Spleen (tissue), 11 donors: ENCODE results near the gene ACHE. TPM values are rescaled to one million over a fixed set of nuclear protein-coding genes. Genes with fewer than 3 reads are reported as not detected.

ENCODE experiments used
- DNase-seq: peaks from one replicate; pipeline ENCODE4 v3.0.0-alpha.2; 2020
- H3K27ac ChIP-seq, 8 donors: fragments of 200-600 bp; sonication (generic) in 7 of 8; 1 replicate in 4 of 8; 2 replicates in 4 of 8; pipeline versions ENCODE4 v1.5.0 to v1.8.0; 2016 to 2021; ENCODE audit warnings: inconsistent platforms in 4 of 8, mild to moderate bottlenecking in 4 of 8, moderate library complexity in 1 of 8
- H3K27me3 ChIP-seq, 7 donors: fragments of 200-600 bp; sonication (generic) in 6 of 7; replicated peaks in 1 of 7; 1 replicate in 4 of 7; 2 replicates in 3 of 7; pipeline versions ENCODE4 v1.5.0 to v1.8.0; 2016 to 2021; ENCODE audit warnings: inconsistent platforms in 3 of 7, mild to moderate bottlenecking in 1 of 7
- H3K36me3 ChIP-seq, 6 donors: fragments of 200-600 bp; sonication (generic) in 5 of 6; 1 replicate in 4 of 6; 2 replicates in 2 of 6; pipeline versions ENCODE4 v1.5.0 to v1.8.0; 2016 to 2021; ENCODE audit warnings: inconsistent platforms in 2 of 6
- H3K4me1 ChIP-seq, 6 donors: fragments of 200-600 bp; sonication (generic) in 5 of 6; 1 replicate in 3 of 6; 2 replicates in 3 of 6; pipeline versions ENCODE4 v1.5.0 to v1.8.0; 2016 to 2021; ENCODE audit warnings: inconsistent platforms in 3 of 6
- H3K4me3 ChIP-seq, 8 donors: fragments of 200-600 bp; sonication (generic) in 7 of 8; 1 replicate in 4 of 8; 2 replicates in 4 of 8; pipeline versions ENCODE4 v1.5.0 to v1.8.0; 2016 to 2021; ENCODE audit warnings: inconsistent platforms in 4 of 8, mild to moderate bottlenecking in 4 of 8, moderate library complexity in 2 of 8
- H3K9me3 ChIP-seq, 8 donors: fragments of 200-600 bp; sonication (generic) in 7 of 8; 1 replicate in 4 of 8; 2 replicates in 4 of 8; pipeline versions ENCODE4 v1.5.0 to v1.8.0; 2016 to 2021; ENCODE audit warnings: inconsistent platforms in 4 of 8
- POLR2A ChIP-seq, 3 donors: fragments of 450-650 bp; IDR thresholded peaks; one replicate each; pipeline ENCODE4 v1.5.1; 2017; ENCODE audit warnings: antibody characterized with exemption in 3 of 3, mild to moderate bottlenecking in 1 of 3
- POLR2AphosphoS5 ChIP-seq, 3 donors: sonication (generic); formaldehyde crosslinking; IDR thresholded peaks; one replicate each; pipeline ENCODE4 v1.5.1; 2017; ENCODE audit warnings: antibody characterized with exemption in 3 of 3
- WGBS, 5 donors: extraction: QIAGEN DNeasy Blood & Tissue Kit in 3 of 5; methylation state at CpG; one replicate each; pipeline versions ENCODE4 v1.1.5 to v1.1.7; 2013 to 2018; 5-methylcytosine and 5-hydroxymethylcytosine counted together
- intact Hi-C: fragments of 100-400 bp; cut with DNase I; formaldehyde crosslinking; loops from one replicate; pipeline ENCODE4 v1.15.0; 2023; ENCODE audit warnings: low total_unique reads
- polyA plus RNA-seq, 3 donors: library from polyadenylated mRNA; stranded (reverse); fragments of 200-250 nt; gene quantifications; one replicate each; pipeline ENCODE4 v1.2.1, GENCODE V29; 2013
- total RNA-seq, 7 donors: library from RNA; depleted of rRNA in 3 of 7; stranded (reverse); fragments of >200 nt in 3 of 7; fragmentation: NEBNext Ultra II Directional in 4 of 7; extraction: Animal tissue kit (Norgen Biotek cat#: 25700) in 4 of 7; gene quantifications; one replicate each; pipeline versions ENCODE4 v1.1.0 to v1.2.1, GENCODE V29; 2016 to 2021
- TF ChIP-seq, protein P1 (sequence below), 11 experiments: fragments of 200-600 bp in 7 of 11; fragments of 450-650 bp in 4 of 11; sonication (generic) in 4 of 11; IDR thresholded peaks in 8 of 11; conservative IDR thresholded peaks in 3 of 11; 1 replicate in 7 of 11; 2 replicates in 4 of 11; pipeline versions ENCODE4 v1.4.0 to v1.8.0; 2016 to 2021; ENCODE audit warnings: antibody characterized with exemption in 11 of 11, inconsistent platforms in 4 of 11, mild to moderate bottlenecking in 1 of 11
- donor health status: healthy with polysubstance abuse.
- donor health status: DM: no; HTN: no; CAD: no; lungs with moderate emphysema.
- donor health status: DM: no; HTN: no; CAD: no.
- donor health status: Bipolar disorder and iron deficiency.
- donor health status: healthy.
- donor health status: DM: no; HTN: no; CAD: no.
- donor health status: DM: yes; HTN: yes; CAD: no.

The ACHE gene
- total and polyA plus RNA-seq, 10 donors, result 2.0 to 10.8 (median 3.8) TPM

GRCh38 chr7:100875356-100875751, 20.3 kb downstream of the ACHE start:
- peaks cover 23 to 61% (median 58%) of the 10 kb centered on the region in 6 donors for H3K4me1 ChIP-seq
- WGBS, 5 donors, result 0 to 1% (median 0%) methylated on average over 16 to 39 of the region's 39 CpGs
- H3K9me3 ChIP-seq, result no peaks in the 10 kb centered on the region
- DNase-seq, result no peak
- peak overlapping the region; percentile 77 to 98 (median 92) for H3K4me3 ChIP-seq
- intact Hi-C loops, result no loop called here
- TF ChIP-seq POLR2AphosphoS5 (IDR thresholded peaks at IDR 0.05), result no peak
- TF ChIP-seq, protein P1, sequence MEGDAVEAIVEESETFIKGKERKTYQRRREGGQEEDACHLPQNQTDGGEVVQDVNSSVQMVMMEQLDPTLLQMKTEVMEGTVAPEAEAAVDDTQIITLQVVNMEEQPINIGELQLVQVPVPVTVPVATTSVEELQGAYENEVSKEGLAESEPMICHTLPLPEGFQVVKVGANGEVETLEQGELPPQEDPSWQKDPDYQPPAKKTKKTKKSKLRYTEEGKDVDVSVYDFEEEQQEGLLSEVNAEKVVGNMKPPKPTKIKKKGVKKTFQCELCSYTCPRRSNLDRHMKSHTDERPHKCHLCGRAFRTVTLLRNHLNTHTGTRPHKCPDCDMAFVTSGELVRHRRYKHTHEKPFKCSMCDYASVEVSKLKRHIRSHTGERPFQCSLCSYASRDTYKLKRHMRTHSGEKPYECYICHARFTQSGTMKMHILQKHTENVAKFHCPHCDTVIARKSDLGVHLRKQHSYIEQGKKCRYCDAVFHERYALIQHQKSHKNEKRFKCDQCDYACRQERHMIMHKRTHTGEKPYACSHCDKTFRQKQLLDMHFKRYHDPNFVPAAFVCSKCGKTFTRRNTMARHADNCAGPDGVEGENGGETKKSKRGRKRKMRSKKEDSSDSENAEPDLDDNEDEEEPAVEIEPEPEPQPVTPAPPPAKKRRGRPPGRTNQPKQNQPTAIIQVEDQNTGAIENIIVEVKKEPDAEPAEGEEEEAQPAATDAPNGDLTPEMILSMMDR (IDR thresholded peaks at IDR 0.05 in 8 of 11, conservative IDR thresholded peaks at IDR 0.05 in 3 of 11), result no peak
- TF ChIP-seq POLR2A (IDR thresholded peaks at IDR 0.05), result no peak
- H3K27me3 ChIP-seq, result no peaks in the 10 kb centered on the region
- peak overlapping the region; percentile 93 to 98 (median 96) for H3K27ac ChIP-seq
- peaks cover 0 to 74% (median 11%) of the 10 kb centered on the region in 6 donors for H3K36me3 ChIP-seq

DNA sequence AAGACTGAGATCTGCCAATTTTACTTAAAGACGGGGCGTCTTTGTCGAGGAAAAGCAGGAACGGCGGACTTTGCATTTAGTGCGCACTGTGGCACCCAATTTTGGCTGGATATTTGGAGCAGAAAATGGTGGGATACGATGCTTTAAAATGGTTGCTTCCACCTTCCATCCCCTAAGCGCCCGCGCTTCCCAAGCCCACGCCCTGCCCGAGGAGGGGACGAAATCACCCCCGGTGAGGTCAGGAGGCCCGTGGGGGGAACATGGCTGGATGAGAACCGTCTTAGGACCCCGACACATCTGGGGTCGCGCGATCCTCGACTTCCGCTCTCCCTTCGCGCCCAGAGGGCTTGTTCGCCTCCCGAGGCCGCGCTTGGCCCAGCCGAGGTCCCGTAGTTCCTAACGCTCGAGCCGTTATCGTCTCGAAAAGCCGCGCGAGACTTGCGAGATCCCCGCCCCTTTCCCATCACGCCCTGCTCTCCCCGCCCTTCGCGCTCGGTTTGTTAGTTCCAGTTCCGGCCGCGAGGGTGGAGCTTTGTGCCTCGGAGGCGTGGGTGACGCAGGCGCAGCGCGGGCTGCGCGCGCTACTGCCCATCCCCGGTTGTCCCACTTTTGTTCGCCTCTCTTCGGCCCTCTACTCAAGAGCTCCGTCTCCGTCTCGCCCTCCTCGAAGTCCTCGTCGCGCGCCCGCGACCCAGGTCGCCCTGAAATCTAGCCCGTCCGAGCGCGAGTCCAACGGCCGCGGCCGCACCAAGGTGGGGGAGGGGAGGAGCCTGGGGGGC, 20.9 kb downstream of the ACHE start, which contains the start of gene SRRT:
Gene SRRT (plus strand): TSS at position 527 of the 779 bp plus-strand sequence. CDS start 488 bp downstream, outside the sequence.
- intact Hi-C loops, result no loop called here
- H3K9me3 ChIP-seq, result no peaks in the 10 kb centered on the region
- peak; percentile 99 for DNase-seq
- peak; percentile 99 to 100 (median 100) for TF ChIP-seq POLR2AphosphoS5 (IDR thresholded peaks at IDR 0.05)
- peak; percentile 72 to 91 (median 76) for TF ChIP-seq POLR2A (IDR thresholded peaks at IDR 0.05)
- TF ChIP-seq, protein P1 (IDR thresholded peaks at IDR 0.05 in 8 of 11, conservative IDR thresholded peaks at IDR 0.05 in 3 of 11), result peak; percentile 73 to 94 (median 91)
- H3K4me3 ChIP-seq, result peak within 1 kb of the TSS; percentile 77 to 98 (median 92)
- peaks cover 23 to 55% (median 53%) of the 10 kb centered on the region in 6 donors for H3K4me1 ChIP-seq
- no peaks in the 10 kb centered on the region for H3K27me3 ChIP-seq
- 2 to 10% (median 5%) methylated on average over 44 to 79 of the region's 79 CpGs for WGBS, 5 donors
- H3K27ac ChIP-seq, result peak within 1 kb of the TSS; percentile 93 to 98 (median 96)
- peaks cover 0 to 71% (median 10%) of the 10 kb centered on the region in 6 donors for H3K36me3 ChIP-seq

GRCh38 chr7:100874300-100874576, 21.4 kb downstream of the ACHE start:
- intact Hi-C loops, result no loop called here
- no peak for TF ChIP-seq POLR2A (IDR thresholded peaks at IDR 0.05)
- TF ChIP-seq POLR2AphosphoS5 (IDR thresholded peaks at IDR 0.05), result no peak
- TF ChIP-seq, protein P1 (IDR thresholded peaks at IDR 0.05 in 8 of 11, conservative IDR thresholded peaks at IDR 0.05 in 3 of 11), result no peak
- peaks cover 0 to 66% (median 9%) of the 10 kb centered on the region in 6 donors for H3K36me3 ChIP-seq

More at GRCh38 chr7:100874300-100874576, 21.4 kb downstream of the ACHE start:
- WGBS, 5 donors, result 54 to 83% (median 75%) methylated on average over 6 to 8 of the region's 8 CpGs
- Histone ChIP-seq H3K4me3 (peak overlapping the region; percentile 77 to 98 (median 92)), H3K4me1 (peaks cover 23 to 51% (median 48%) of the 10 kb centered on the region in 6 donors), H3K9me3 (no peaks in the 10 kb centered on the region), H3K27me3 (no peaks in the 10 kb centered on the region), H3K27ac (peak overlapping the region; percentile 93 to 98 (median 96))
- no peak for DNase-seq
